Caco-2 (cell line): ENCODE measurements around the gene LDLRAD3. TPM values are rescaled to one million over a fixed set of nuclear protein-coding genes. Genes with fewer than 3 reads are reported as not detected.

Experiments
- BruUV-seq: library from RNA; stranded (reverse); fragments of 400-500 nt; replicated peaks from 2 replicates; lab custom pipeline; 2021; lab: Mats Ljungman, UMichigan
- CTCF ChIA-PET: fragments of 300-600 bp; sonication (Branson Sonifier 250); formaldehyde crosslinking; loops from one replicate; lab custom pipeline; 2022; ENCODE audit warnings: antibody characterized with exemption; lab: Charles Lee
- POLR2A ChIA-PET: fragments of 300-600 bp; sonication (Branson Sonifier 250); formaldehyde crosslinking; loops from one replicate; lab custom pipeline; 2022; ENCODE audit warnings: antibody characterized with exemption; lab: Charles Lee
- DNase-seq, 2 experiments: peaks; one replicate each; pipeline versions ENCODE4 v3.0.0 to v3.0.0-alpha.2; 2020 to 2022
- H3K27me3 ChIP-seq: replicated peaks from 2 replicates; pipeline ENCODE4 v1.6.0; 2011; ENCODE audit warnings: low read length; ENCODE audit not compliant: control insufficient read depth, insufficient read depth
- H3K36me3 ChIP-seq: 2 replicates; pipeline ENCODE4 v1.5.1; 2011; ENCODE audit warnings: low read length; ENCODE audit not compliant: control insufficient read depth, insufficient read depth
- H3K4me1 ChIP-seq: fragments of 250-450 bp; sonication (Bioruptor Pico); 2 replicates; pipeline ENCODE4 v1.5.1; 2020; ENCODE audit warnings: mild to moderate bottlenecking
- H3K4me3 ChIP-seq: 2 replicates; pipeline ENCODE4 v1.5.1; 2011; ENCODE audit warnings: low read depth, mild to moderate bottlenecking, control low read depth, low read length
- H3K9me3 ChIP-seq: fragments of 250-450 bp; sonication (Bioruptor Pico); 2 replicates; pipeline ENCODE4 v1.5.1; 2020; ENCODE audit warnings: mild to moderate bottlenecking, moderate library complexity
- H3K27ac Mint-ChIP-seq: one replicate; pipeline ENCODE4 v1.8.0; 2022; ENCODE audit warnings: mixed read lengths; ENCODE audit not compliant: unreplicated experiment
- H3K27me3 Mint-ChIP-seq: one replicate; pipeline ENCODE4 v1.8.0; 2022; ENCODE audit warnings: mixed read lengths; ENCODE audit not compliant: insufficient read depth, unreplicated experiment
- H3K36me3 Mint-ChIP-seq: one replicate; pipeline ENCODE4 v1.8.0; 2022; ENCODE audit warnings: mild to moderate bottlenecking, mixed read lengths; ENCODE audit not compliant: insufficient read depth, unreplicated experiment
- H3K4me1 Mint-ChIP-seq: one replicate; pipeline ENCODE4 v1.8.0; 2022; ENCODE audit warnings: low read depth, mixed read lengths; ENCODE audit not compliant: unreplicated experiment
- H3K4me3 Mint-ChIP-seq: one replicate; pipeline ENCODE4 v1.8.0; 2022; ENCODE audit warnings: mild to moderate bottlenecking, moderate library complexity, mixed read lengths; ENCODE audit not compliant: unreplicated experiment
- H3K9me3 Mint-ChIP-seq: one replicate; pipeline ENCODE4 v1.8.0; 2022; ENCODE audit warnings: mixed read lengths; ENCODE audit not compliant: unreplicated experiment
- CTCF ChIP-seq, 2 experiments: fragments of 200-600 bp in 1 of 2; IDR thresholded peaks; 1 replicate in 1 of 2; 2 replicates in 1 of 2; pipeline versions ENCODE4 v1.5.1 to v1.8.0; 2011 to 2022; ENCODE audit warnings: antibody characterized with exemption in 1 of 2, control low read depth in 1 of 2, inconsistent platforms in 1 of 2, low read depth in 1 of 2, low read length in 1 of 2, mild to moderate bottlenecking in 1 of 2, moderate library complexity in 1 of 2; ENCODE audit not compliant: insufficient read depth in 1 of 2, severe bottlenecking in 1 of 2, unreplicated experiment in 1 of 2
- intact Hi-C: fragments of 100-400 bp; cut with micrococcal nuclease; formaldehyde crosslinking; loops from one replicate; pipeline ENCODE4 v1.10.0; 2022; ENCODE audit not compliant: unreplicated experiment
- total RNA-seq: library from RNA; stranded (reverse); gene quantifications from 2 replicates; pipeline ENCODE4 v1.2.3, GENCODE V29; 2022

LDLRAD3 gene
- total RNA-seq, 1 experiment from 2014 or later: 9.9 TPM

GRCh38 chr11:36216061-36216615, 272.3 kb downstream of the LDLRAD3 start:
- intact Hi-C loops: no loop called here
- Mint-ChIP-seq H3K27ac (no peak overlapping the region), H3K4me1 (peaks cover 19% of the 10 kb centered on the region), H3K9me3 (no peaks in the 10 kb centered on the region), H3K27me3 (no peaks in the 10 kb centered on the region), H3K36me3 (no peaks in the 10 kb centered on the region), H3K4me3 (no peak overlapping the region)
- H3K36me3 ChIP-seq: no peaks in the 10 kb centered on the region
- peaks cover 16% of the 10 kb centered on the region; the same call in 1 of the 2 replicates for H3K4me1 ChIP-seq
- TF ChIP-seq CTCF (IDR thresholded peaks at IDR 0.05; ENCODE audit: insufficient read depth in 1 of 2, low read depth in 1 of 2, low read length in 1 of 2, severe bottlenecking in 1 of 2, unreplicated experiment in 1 of 2): no peak
- H3K27me3 ChIP-seq: no peaks in the 10 kb centered on the region
- no peak for DNase-seq
- ChIA-PET POLR2A (no interaction called here), CTCF (no interaction called here)
- no TSS peak for BruUV-seq
- no peak overlapping the region for H3K4me3 ChIP-seq
- no peaks in the 10 kb centered on the region for H3K9me3 ChIP-seq

- Mint-ChIP-seq H3K9me3 (no peaks in the 10 kb centered on the region), H3K36me3 (no peaks in the 10 kb centered on the region), H3K4me3 (no peak overlapping the region), H3K27ac (no peak overlapping the region), H3K4me1 (peaks cover 19% of the 10 kb centered on the region), H3K27me3 (no peaks in the 10 kb centered on the region)
- TF ChIP-seq CTCF (IDR thresholded peaks at IDR 0.05; ENCODE audit: insufficient read depth in 1 of 2, low read depth in 1 of 2, low read length in 1 of 2, severe bottlenecking in 1 of 2, unreplicated experiment in 1 of 2): no peak
- Histone ChIP-seq H3K4me1 (peaks cover 16% of the 10 kb centered on the region; the same call in 1 of the 2 replicates), H3K36me3 (no peaks in the 10 kb centered on the region), H3K9me3 (no peaks in the 10 kb centered on the region), H3K27me3 (no peaks in the 10 kb centered on the region), H3K4me3 (no peak overlapping the region)
- peak in 1 of 2 experiments; percentile 9 for DNase-seq
- intact Hi-C loops: no loop called here
- CTCF ChIA-PET: no interaction called here
- no TSS peak for BruUV-seq
- POLR2A ChIA-PET: no interaction called here
Observed at GRCh38 chr11:36218283-36218921, 274.5 kb downstream of the LDLRAD3 start.

DNA sequence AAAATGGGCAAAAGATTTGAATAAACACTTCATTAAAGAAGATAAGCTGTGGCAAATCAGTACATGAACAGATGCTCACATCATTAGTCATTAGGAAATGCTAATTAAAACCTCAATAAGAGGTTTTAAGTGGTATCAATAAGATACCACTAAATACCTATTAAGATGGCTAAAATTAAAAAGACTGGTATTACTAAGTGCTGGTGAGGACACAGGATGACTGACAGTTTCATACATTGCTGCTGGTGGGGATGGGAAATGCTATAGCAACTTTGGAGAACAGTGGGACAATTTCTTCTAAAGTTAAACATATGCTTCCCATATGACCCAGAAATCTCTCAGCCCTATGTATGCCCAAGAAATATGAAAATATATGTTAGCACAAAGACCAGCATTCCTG, 276.1 kb downstream of the LDLRAD3 start:
- H3K27me3 ChIP-seq: no peaks in the 10 kb centered on the region
- no peaks in the 10 kb centered on the region for H3K36me3 Mint-ChIP-seq
- no peak overlapping the region for H3K27ac Mint-ChIP-seq
- intact Hi-C loops: no loop called here
- peaks cover 5% of the 10 kb centered on the region for H3K4me1 Mint-ChIP-seq
- H3K4me1 ChIP-seq: peaks cover 5% of the 10 kb centered on the region; the same call in 1 of the 2 replicates
- no peaks in the 10 kb centered on the region for H3K9me3 Mint-ChIP-seq
- H3K9me3 ChIP-seq: no peaks in the 10 kb centered on the region
- no peak overlapping the region for H3K4me3 Mint-ChIP-seq
- no peak for DNase-seq
- H3K4me3 ChIP-seq: no peak overlapping the region
- no peak for TF ChIP-seq CTCF (IDR thresholded peaks at IDR 0.05; ENCODE audit: insufficient read depth in 1 of 2, low read depth in 1 of 2, low read length in 1 of 2, severe bottlenecking in 1 of 2, unreplicated experiment in 1 of 2)
- no peaks in the 10 kb centered on the region for H3K27me3 Mint-ChIP-seq
- POLR2A ChIA-PET: no interaction called here
- BruUV-seq: no TSS peak
- CTCF ChIA-PET: no interaction called here
- H3K36me3 ChIP-seq: no peaks in the 10 kb centered on the region
